A172 (cell line): ENCODE measurements around the gene MRPS21. TPM values are rescaled to one million over a fixed set of nuclear protein-coding genes. Genes with fewer than 3 reads are reported as not detected.
"Not testable (repeated sequence)": the region's sequence is repeated elsewhere in the genome, so short reads cannot be mapped to it uniquely, and the experiment has no call there.

Experiments used
- DNase-seq: peaks from one replicate; pipeline ENCODE4 v3.0.0-alpha.2; 2015; ENCODE audit warnings: low spot score
- total RNA-seq: library from RNA; depleted of rRNA; stranded (reverse); fragments of >200 nt; shearing (Covaris generic); gene quantifications from 2 replicates; pipeline ENCODE4 v1.2.3, GENCODE V29; 2014

MRPS21 gene
- total RNA-seq, 1 experiment from 2014 or later, result 60.1 TPM

DNA sequence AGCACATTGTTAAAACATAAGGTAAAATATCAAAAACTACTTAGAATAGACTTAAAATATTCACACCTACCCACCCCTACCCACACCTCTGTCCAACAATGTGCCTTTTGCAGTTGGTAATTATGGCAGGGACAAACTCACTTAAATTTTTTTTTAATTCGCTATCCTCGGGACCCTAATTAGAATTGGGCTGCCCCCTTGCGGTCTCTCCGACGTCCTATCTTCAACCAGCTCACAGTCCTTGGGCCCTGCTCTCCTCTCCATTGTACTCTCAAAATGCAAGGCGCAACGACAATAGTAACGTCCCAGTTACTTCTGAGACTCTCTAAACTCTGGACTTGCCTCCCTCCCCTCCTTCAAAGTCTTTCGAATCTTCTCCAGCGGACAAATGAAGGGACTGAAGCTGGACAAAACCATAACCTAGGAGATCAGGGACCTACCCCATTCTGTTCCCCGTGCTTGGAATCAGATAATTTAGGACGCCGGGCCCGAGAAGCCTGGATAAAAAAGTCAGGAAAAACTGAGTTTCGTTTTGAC is 12.4 kb upstream of the MRPS21 start:
- peak; percentile 84 for DNase-seq

DNA sequence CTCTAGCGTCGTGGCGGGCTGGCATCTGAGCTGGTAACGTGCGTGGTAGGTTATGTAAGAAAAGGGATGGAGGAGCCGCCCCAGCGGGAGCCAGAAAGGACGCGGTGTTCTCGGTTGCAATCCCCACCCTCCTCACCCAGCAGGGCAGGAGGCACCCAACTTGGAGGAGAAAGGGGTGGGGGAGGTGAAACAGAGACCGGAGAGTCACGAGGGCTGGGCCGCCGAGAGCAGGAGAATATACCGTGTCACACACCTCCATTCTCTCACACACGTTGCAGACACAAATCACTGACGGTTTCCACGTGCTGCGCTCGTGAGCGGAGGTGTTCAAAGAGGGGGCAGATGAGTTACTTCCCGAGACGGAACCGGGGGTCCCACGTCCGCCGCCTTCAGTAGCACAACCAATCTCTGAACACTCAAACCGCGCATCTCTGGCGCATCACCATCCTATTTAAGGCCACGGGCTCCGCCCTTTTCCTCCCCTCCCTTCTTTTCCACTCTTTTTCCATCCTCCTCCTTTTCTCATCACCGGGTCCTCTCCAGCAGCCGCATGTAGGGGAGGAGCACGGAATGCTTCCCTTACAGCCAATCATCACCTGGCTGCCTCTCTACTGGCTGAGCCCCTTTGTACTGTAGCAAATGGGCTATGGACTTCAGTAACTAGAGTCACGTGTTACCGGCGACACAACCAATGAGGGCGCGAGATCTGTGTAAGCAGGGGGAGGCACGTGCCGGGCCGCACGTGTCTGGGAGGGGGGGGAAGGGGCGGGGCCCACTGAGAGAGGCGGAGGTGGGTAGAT is 11.7 kb upstream of the MRPS21 start, which contains the start of gene CIART:
Gene CIART (plus strand): TSS at position 797 of the 800 bp plus-strand sequence. CDS start 714 bp downstream, outside the sequence.
- peak; percentile 100 for DNase-seq

DNA sequence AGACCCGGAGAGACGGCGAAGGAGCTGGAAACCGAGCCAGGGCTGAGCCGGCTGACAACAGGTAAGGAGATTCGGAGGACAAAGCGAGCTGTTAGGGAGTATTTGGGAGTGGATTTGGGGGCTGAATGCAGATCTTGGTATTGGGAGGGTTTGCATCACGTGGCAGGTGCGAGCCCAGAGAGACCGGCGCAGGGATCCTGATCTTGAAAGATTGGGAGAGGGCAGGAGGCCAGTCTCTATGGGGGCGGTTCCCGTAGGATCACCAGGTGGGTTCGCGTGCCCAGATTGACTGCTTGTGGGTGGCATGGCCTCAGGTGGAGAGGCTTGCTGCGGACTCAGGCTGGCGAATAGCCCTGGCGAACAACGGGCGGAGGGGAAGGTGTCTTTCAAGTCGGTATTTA is 11.1 kb upstream of the MRPS21 start:
- no peak for DNase-seq

DNA sequence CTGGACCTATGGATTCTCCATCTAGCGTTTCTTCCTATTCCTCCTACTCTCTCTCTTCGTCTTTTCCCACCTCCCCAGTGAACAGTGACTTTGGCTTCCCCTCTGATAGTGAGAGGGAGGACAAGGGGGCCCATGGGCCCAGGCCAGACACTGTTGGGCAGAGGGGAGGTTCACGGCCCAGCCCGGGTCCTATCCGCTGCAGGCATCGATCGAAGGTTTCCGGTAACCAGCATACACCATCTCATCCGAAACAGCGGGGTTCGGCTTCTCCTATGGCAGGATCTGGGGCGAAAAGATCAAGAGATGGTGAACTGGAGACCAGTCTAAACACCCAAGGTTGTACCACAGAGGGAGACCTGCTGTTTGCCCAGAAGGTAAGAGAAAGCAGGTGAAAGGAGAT is 10.4 kb upstream of the MRPS21 start:
- no peak for DNase-seq

DNA sequence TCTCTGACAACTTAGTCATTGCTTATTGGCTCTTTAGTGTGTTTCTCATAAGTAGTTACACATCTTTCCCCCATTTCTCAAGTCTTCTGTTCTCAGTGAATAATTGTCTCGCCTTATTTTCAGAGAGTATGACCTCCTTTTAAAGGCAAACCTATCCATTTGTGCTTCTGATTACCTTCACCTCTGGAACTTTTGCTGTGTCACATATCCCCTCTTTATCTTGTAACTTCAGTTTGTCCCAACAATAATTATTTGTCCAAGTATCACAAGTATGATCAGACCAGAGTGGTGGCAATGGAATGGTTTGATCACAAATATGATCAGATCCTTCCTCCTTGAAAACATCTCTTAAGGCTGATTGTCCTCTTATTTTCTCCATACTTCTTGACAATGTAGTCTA is 5.3 kb upstream of the MRPS21 start:
- no peak for DNase-seq

DNA sequence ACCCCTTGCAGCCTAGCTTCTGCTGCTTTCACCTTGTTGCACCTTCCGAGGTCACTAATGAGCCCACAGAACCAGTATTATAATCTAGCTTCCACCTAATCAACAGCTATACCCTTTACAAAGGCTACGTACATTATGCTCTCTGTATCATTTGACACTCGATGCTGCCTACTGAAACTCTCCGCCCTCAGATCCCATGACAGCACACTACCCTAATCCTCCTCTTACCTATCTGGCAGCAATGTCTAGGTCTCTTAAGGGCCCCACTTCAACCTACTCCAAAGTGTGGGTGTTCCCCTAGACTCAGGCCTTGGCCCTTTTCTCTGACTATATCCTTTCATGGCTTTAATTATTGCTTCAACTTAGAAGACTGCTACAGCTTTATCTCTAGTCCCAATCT is 4.8 kb upstream of the MRPS21 start:
- no peak for DNase-seq

DNA sequence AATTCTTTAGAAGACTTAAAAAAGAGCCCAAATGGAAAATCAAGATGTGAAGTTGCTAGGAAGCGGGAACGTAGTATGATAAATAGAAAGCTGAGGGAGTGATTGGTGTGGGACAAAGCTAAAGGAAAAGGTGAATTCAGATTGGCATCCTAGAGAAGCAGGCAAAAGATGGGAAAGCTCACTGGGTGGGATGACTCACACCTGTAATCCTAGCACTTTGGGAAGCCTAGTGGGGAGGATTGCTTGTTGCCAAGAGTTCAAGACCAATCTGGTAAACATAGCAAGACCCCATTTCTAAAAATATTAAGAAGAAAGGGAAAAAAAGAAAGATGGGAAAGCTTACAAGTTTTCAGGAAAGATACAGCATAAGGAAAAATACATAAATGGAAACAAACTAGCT is 1.8 kb downstream of the MRPS21 start:
- DNase-seq, result no peak

DNA sequence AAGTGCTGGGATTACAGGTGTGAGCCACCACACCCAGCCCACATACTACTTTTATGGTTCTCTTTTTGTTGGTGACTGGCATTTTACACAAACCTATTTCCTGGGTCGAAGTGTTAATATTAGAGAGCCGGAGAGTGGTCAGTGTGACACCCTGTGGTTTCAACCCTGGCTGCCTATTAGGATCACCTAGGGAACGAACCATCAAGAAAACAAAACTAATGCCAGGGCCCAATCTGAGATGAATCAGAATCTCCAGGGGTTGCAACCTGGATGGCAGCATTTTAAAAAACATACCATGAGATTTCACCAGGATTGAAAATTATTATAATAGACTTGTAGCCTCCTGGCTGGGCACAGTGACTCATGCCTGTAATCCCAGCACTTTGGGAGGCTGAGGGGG is 6.1 kb downstream of the MRPS21 start:
- no peak for DNase-seq

DNA sequence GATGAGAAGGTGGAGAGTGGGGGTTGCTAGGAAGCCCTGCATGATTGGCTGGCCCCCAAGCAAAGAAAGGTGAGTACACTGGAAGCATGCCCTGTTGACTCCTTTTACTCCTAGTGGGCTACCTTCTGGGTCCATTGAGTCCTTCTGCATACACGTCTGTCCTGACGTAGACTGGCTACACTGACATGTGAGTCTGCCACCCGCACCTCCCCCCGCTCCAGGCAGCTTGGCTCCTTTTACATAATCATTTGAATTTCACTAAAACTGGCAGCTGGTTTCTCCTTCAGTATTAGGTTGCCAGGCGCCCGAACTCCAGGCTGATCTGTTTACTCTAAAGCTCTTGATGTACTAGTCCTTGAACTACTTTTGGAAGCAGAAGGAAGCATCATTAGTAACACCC is 8.7 kb downstream of the MRPS21 start:
- no peak for DNase-seq

DNA sequence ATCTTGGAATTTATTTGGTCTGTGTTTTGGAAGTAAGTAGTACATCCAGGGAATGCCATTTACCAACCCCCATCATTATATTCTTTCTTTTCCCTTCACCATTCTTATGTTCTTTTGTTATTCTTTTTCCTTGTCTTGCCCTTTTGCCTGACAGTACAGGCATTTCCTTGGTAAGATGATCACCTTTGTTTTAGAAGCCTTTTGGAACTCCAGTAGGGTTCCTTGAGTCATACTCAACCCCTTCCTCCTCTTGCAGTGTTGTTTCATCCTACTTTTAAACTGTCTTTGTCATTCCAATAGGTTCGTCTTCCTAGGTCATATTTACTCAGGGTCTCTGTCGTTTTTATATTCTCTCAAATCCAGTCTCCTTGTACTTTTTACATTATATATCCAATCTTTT is 9.2 kb downstream of the MRPS21 start:
- DNase-seq, result no peak

DNA sequence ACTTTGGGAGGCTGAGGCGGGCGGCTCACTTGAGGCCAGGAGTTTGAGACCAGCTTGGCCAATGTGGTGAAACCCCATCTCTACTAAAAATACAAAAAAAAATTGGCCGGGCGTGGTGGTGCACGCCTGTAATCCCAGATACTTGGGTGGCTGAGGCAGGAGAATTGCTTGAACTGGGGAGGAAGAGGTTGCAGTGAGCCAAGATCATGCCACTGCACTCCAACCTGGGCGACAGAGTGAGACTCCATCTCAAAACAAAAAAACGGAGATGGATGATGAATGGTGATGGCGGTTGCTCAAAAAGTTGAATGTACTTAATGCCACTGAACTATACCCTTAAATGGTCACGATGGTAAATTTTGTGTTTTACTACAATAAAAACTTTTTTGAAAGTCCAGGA is 14.9 kb downstream of the MRPS21 start:
- not testable (repeated sequence) for DNase-seq

DNA sequence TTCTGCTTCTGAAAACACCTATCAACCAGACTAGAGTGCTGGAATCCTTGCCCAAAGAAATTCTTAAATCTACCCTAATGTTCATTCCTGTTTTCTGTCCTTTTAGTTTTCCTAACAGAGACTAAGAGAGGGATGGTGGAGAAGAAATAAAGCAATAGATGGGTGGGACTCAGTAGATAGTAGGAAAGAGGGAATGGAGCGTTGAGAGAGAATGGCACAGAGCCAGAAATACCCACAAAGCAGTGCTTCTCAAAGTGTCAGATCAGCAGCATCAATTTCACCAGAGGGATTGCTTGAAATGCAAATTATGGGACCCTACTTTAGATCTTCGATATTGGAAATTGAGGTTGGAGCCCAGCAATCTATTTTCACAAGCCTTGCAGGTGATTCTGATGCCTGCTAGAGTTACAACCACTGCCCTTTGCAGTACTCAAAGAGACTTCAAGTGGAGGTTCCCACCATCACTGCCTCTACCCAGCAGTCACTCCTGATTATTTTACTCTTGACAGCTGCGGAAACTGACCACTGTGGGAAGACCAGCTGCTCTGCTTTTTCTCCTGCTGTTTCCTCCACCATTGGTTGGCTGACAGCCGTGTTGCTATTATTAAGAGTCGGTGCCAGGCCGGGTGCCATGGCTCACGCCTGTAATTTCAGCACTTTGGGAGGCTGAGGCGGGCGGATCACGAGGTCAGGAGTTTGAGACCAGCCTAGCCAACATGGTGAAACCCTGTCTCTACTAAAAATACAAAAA is 16.3 kb downstream of the MRPS21 start:
- no peak for DNase-seq

DNA sequence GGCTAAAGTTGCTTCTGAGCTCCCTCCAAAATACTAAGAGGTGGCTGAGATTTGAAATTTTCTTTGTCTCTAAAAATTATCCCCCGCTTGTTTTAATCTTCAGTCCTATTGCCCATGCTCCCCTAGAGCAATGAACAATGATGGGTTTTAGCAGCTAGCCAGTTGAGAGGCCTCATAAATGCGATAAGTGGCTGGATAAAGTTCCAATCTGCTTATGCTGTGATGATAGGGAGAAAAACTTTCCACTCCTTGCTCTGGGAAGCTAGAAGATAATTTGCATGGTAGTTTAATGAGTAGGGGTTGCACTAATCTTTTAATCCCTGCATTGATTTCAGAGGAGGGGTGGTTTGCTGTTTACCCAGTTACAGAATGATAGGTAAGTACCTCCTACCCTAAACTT is 18.1 kb downstream of the MRPS21 start:
- no peak for DNase-seq

DNA sequence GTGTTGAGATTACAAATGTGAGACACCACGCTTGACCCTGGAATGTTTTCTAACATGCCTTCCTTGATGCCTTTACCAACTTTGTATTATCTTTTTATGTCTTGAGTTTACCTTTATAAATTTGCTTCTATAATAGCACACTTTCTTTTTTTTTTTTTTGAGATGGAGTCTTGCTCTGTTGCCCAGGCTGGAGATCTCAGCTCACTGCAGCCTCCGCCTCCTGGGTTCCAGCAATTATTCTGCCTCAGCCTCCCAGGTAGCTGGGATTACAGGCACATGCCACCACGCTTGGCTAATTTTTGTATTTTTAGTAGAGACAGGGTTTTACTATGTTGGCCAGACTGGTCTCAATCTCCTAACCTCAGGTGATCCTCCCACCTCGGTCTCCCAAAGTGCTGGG is 21.0 kb downstream of the MRPS21 start:
- not testable (repeated sequence) for DNase-seq

DNA sequence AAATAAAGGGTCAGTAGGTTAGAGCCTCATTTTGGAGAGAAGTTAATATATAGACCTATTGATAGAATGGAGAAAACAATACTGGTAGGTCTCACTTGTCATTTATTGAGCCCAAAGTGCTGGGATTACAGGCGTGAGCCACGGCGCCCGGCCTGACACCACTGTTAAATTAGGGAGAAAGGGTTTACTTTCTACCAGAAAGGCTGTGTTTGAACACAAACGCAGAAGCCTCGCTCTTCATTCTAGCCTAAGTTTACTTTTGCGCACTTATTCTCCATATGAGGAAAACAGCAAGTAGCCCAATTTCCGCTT is 27.0 kb downstream of the MRPS21 start:
- DNase-seq, result no peak

DNA sequence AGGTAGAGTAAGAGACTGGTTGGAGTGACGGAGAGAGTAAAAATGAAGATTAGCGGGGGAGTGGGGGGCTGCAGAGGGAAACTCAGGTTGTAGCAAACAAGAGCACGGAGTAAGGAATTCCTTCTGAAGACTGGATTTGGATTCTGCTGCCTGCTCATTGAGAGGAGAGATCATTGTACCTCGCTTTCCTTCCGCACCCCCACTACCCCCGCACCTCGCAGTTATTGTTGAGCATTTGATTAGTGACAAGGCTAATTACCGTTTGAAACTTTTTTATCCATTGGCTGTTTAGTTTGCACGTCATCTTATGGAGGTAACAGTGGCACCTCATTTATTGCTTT is 28.1 kb downstream of the MRPS21 start:
- DNase-seq, result no peak

DNA sequence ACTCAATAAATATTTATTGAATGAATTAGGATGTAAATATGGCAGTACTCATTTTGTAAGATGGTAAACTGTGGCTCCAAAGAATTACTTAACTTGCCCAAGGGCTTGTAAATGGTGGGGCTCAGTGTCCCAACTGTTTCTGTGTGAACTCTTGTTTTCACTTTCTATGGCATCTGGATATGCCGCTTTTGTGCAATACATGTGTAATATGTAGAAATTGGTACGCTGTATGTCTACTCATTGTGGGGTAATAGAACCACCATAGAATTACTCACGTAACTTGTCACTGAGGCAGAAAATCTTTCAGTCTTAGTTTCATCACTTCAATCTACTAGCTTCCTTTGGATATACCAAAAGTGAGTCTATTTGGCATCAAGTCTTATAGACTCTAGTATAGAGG is 28.6 kb downstream of the MRPS21 start:
- DNase-seq, result no peak

DNA sequence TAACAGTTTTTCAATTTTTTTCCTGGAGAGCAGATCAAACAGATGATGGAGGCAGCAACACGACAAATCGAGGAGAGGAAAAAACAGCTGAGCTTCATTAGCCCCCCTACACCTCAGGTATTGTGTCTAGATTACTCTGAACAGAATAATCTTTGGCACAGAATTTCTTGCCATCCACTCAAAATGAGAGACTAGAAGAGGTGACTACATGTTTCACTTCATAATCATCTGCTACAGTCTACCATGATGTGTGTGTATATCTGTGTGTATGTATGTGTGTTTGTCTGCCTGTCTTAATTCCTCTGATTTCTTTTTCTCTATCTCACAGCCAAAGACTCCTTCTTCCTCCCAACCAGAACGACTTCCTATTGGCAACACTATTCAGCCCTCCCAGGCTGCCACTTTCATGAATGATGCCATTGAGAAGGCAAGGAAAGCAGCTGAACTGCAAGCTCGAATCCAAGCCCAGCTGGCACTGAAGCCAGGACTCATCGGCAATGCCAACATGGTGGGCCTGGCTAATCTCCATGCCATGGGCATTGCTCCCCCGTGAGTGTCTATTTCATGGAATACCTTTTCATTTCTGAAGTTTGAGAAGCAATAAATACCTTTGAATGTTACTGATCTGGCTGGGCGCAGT is 39.1 kb downstream of the MRPS21 start:
- no peak for DNase-seq

DNA sequence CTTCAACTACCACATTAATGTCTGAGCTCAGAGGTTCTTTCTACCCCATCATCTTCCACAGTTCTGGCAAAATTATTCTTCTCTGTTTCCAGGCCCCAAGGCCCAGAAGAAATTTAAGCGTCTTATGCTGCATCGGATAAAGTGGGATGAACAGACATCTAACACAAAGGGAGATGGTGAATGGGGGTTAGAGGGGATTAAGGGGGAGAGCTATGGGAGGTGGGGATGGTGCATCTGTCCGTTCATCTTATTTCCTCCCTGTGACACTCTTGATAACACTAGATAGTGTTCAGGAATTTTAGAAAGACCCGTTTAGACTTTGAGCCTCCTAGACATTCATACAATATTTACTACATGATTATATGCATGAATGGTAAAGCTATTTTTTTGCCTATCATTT is 52.7 kb downstream of the MRPS21 start:
- DNase-seq, result no peak

DNA sequence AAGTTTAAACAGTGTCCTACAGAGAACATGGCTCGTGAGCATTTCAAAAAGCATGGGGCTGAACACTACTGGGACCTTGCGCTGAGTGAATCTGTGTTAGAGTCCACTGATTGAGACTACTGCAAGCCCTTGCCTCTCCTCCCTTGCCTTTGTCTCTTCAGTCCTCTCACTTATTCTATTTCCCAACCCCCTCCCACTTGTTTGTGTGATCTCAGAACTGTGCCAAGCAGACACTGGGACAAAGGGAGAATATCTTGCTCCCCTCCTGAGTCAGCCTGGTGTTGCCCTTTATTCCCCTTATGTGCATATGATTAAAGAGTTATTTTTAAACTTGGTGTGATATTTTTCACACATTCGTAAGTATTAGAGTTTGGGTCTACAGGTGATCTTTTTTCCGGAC is 59.2 kb downstream of the MRPS21 start:
- no peak for DNase-seq
